ENCODE results near the gene LRRC28. TPM values are rescaled to one million over a fixed set of nuclear protein-coding genes. Genes with fewer than 3 reads are reported as not detected.

LRRC28 gene
- total RNA-seq, 1 donor from 2014 or later, result 17.0 TPM

DNA sequence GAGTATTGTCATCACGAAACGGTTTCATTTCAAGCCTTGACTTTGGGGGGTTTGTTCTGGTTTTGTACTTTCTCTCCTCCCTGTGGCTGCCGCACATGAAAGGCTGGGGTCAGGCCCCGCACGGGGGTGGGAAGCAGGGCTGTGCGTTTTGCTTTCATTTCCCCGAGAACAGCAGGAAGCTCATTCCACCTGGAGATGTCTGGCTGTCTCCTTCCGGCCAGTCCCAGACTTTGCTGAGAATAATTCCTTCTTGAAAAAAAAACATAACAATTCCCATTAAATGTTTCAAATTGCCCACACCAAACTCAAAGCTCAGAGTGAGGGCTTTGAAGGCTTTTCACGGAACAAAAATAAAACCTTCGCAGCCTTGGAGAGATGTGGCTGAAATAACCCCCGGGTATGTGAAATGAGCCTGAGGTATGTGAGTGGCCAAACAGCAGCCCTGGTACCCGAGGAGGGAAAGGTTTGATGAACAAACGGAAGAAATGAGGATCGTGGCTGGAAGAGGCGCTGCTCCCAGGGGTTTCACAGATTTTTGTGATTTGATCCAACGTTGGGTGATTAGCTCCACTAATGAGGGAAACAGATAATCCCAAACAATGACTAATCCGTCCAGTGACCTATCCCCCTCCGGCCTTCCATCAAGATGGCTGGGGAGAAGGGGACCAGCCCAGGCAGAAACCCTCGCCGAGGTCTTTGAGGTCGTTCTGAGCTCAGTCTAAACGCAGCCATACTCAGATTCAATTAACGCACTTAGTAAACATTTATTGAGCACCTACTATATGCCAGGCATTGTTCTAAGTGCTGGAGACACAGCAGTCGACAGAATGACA is 187.6 kb downstream of the LRRC28 start:
- peak; percentile 40 for DNase-seq

DNA sequence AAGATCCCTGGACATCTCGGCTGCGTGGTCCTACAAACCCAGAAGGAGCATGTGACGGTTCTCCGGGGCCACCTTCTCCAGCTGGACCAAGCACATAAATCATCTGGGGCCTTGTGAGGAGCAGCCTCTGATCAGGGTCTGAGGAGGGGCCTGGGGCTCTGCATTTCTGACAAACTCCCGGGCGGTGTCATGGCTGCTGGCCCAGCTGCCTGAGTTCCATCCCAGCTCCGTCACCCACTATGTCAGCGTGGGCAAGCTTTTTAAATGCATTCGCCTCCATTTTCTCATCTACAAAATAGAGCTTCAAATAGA is 188.2 kb downstream of the LRRC28 start:
- DNase-seq, result no peak

DNA sequence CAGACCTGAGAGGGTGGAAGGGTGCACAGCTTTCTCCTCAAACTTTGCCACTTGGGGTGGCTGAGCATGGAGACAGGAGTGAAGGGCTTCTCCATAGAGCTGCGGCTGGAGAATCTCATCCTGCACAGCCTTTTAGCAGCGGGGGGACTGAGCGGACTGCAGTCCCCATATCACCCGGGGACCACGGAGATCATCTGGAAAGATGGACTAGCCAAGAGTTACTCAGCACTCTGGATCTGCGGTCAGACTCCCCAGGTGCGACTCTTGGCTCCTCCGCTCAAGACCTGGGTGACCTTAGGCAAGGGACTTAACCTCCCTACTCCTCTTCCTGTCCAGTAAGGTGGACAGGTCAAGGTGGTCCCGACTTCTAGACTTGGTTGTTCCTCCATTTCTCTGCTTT is 188.7 kb downstream of the LRRC28 start:
- no peak for DNase-seq

Other genes starting within 250 kb of the LRRC28 start
- gene PGPEP1L, start 243.7 kb upstream of the LRRC28 start, total RNA-seq, result not detected in 2 replicates
- 45.1 and 60.0 TPM in 2 replicates for gene SYNM, start 146.4 kb upstream of the LRRC28 start, total RNA-seq
- 28.2 and 28.3 TPM in 2 replicates for gene TTC23, start 1.9 kb upstream of the LRRC28 start, total RNA-seq